Adrenal gland (tissue), 5 donors: ENCODE results near the gene RXYLT1.

ENCODE experiments used
- POLR2A ChIP-seq, 2 donors: fragments of 450-650 bp; IDR thresholded peaks; one replicate each; pipeline ENCODE4 v1.6.1; 2017; ENCODE audit warnings: antibody characterized with exemption in 2 of 2, mild to moderate bottlenecking in 2 of 2, moderate library complexity in 1 of 2
- TF ChIP-seq, protein P1 (sequence below), 6 experiments: fragments of 450-650 bp in 4 of 6; fragments of 200-600 bp in 2 of 6; sonication (generic) in 1 of 6; IDR thresholded peaks; 1 replicate in 5 of 6; 2 replicates in 1 of 6; pipeline versions ENCODE4 v1.5.1 to v1.8.0; 2016 to 2021; ENCODE audit warnings: antibody characterized with exemption in 6 of 6, mild to moderate bottlenecking in 2 of 6, moderate library complexity in 1 of 6
- donor health status: DM: no; HTN: no; CAD: no.

GRCh38 chr12:63843721-63844390 lies 64.1 kb downstream of the RXYLT1 start:
- TF ChIP-seq, protein P1, sequence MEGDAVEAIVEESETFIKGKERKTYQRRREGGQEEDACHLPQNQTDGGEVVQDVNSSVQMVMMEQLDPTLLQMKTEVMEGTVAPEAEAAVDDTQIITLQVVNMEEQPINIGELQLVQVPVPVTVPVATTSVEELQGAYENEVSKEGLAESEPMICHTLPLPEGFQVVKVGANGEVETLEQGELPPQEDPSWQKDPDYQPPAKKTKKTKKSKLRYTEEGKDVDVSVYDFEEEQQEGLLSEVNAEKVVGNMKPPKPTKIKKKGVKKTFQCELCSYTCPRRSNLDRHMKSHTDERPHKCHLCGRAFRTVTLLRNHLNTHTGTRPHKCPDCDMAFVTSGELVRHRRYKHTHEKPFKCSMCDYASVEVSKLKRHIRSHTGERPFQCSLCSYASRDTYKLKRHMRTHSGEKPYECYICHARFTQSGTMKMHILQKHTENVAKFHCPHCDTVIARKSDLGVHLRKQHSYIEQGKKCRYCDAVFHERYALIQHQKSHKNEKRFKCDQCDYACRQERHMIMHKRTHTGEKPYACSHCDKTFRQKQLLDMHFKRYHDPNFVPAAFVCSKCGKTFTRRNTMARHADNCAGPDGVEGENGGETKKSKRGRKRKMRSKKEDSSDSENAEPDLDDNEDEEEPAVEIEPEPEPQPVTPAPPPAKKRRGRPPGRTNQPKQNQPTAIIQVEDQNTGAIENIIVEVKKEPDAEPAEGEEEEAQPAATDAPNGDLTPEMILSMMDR (IDR thresholded peaks at IDR 0.05) = peak; percentile 50 to 99 (median 88)
- TF ChIP-seq POLR2A (IDR thresholded peaks at IDR 0.05) = peak; percentile 79
